GM18502 (cell line): ENCODE measurements around the gene ANGPTL2.

Experiments used
- ATAC-seq: cut with Tn5 transposase; IDR thresholded peaks from one replicate; pipeline ENCODE4 v1.9.1; 2021; ENCODE audit warnings: mild to moderate bottlenecking; ENCODE audit not compliant: unreplicated experiment, poor library complexity

The ANGPTL2 gene

DNA sequence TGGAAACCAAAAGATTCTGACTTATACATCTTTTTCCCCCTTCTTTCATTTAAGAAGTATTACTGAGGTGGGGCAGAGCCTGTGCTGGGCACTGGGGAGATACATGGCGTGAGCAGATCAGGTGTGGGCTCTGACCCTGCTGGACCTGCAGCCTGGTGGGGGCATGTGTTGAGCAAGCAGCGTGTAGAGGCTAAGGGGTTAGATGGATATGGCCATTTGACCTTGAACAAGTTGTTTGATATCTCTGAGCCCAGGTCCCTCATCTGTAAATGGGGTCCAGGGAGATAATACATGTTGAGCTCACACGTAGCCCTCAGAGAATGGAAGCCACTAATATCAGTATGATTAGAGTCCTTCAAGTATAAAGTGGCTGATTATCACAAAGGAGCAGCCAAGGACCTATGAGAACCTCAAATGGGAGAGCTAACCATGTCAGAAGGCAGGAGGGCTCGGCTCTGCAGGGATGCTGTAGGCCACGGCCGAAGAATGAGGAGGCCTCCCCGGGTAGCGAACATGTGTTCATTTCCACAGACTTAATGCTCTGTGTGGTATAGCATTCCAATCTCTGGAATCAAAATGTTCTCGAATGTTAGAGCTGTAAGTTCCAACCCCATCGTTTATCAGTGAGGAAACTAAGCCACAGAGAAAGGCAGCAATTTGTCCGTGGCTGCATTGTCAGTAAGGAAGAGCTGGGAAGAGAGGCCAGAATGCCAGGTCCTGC lies 15.4 kb upstream of the ANGPTL2 start:
- ATAC-seq, result no peak

DNA sequence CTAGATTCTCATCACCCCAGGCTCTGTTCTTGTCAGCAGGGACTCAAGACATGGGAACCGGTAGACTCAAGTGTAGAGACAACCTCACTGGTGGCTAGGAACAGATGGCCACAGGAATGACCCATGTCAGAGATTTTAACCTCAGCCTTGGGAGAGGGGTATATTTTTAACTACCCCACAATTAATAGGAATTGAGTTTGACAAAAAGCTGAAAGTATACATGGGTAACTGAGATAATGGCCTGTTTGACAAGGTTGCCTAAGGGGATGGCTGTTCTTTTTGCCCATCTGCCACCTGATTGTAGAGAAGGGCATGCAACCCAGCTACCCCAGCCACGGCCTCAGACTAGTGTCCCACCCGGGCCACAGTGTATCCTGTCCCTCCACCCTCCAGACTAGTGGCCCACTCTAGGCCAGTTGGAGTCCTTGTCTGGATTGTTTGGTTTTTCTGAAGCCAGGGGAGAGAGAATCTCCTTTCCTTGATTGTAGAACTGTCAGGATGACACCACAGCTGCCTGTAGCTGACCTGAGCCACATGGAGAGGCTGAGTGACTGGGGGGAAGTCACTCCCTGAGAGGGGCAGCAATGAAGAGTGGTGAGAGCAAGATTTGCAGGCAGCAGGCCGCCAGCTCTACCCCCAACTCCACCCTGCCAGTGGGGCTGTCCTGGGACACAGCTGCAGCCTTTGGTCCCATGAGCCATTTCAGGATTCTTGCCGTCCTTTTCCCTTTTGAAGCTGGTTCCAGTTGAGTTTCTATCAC lies 14.6 kb upstream of the ANGPTL2 start:
- ATAC-seq, result no peak

DNA sequence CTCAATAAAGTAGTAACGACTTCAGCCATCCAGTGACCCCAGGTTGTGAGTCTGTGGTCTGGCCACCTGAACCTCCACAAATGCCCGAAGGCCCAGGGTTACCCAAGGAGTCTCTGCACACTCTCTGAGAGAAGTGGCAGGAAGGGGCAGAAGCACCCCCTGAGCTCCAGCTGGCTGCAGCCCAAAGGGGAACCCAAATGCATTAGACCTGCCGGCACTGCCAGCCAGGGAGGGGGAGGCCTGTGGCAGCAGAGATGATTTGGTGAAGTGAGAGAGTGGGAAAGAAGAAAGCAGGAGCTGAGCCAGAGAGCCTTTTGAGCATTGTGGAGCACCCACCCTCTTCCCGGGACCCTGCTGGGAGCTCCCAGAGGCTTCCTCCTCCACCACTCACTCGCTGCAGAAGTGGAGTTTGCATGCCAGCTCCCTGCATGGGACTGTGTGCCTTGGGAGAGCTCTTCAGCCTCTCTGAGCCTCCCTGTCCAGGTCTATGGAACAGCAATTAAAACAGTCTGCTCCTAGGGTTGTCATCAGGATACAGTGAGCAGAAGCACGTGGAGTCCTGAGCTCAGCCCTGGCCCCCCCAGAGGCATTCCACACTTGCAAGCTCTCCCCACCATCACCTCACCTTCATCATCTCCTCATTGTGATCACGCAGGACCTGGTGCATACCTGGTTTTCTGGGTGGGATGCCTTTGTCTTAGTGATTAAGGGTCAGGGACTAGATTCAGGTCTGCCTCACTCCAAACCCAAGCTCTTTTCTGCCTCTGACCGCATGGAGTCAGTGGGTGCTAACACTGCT lies 13.8 kb upstream of the ANGPTL2 start:
- no peak for ATAC-seq

DNA sequence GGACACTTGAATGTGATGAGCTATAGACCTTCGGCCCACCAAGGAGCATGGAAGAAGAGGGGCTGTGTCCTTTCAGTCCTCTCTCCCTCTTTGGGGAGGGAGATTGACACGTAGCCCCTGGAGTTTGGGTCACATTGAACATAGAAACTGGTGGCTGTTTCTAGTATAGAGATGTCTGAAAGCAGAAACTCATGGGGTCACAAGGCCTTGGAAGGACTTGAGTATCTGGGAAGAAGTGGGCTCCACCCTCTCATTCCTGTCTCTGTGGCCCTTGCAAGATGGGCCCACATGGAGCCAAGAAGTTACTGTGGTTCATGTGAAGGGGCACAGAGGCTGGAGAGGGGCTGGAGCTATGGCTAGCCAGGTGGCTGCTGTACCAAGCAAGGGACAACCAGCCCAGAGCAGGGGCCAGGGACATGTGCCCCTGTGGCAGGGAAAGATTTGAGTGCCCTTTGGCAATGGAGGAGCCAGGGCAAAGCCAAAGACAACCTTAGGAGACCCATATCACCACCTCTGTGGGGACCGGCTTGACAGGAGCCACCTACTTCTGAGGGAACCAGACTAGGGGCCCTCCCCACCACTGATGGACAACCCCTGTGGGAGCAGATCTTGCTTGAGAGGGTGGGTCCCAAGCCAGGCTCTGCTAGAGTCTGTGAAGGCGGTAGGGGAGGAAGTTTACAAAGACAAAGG lies 12.8 kb upstream of the ANGPTL2 start:
- ATAC-seq, result no peak

DNA sequence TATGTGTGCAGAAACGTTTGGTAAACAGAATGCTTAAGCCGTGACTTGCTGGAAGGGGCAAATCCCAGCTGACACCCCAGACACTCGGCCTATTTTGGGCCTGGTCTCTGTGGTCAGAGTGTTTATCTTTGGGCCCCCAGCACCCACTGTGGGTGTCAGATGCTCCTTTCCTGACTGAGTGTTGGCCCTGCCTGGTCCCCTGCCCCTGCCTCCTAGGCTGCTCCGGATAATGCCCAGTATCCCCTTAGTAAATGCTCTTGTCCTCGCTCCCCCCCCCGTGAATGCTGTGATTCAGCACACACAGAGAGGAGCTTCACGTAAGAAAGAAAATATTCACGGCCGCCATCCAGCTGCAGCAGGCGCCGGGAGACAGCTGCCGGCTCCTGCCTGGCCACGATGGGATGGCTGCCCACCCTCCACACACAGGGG lies 11.3 kb upstream of the ANGPTL2 start:
- ATAC-seq, result no peak

DNA sequence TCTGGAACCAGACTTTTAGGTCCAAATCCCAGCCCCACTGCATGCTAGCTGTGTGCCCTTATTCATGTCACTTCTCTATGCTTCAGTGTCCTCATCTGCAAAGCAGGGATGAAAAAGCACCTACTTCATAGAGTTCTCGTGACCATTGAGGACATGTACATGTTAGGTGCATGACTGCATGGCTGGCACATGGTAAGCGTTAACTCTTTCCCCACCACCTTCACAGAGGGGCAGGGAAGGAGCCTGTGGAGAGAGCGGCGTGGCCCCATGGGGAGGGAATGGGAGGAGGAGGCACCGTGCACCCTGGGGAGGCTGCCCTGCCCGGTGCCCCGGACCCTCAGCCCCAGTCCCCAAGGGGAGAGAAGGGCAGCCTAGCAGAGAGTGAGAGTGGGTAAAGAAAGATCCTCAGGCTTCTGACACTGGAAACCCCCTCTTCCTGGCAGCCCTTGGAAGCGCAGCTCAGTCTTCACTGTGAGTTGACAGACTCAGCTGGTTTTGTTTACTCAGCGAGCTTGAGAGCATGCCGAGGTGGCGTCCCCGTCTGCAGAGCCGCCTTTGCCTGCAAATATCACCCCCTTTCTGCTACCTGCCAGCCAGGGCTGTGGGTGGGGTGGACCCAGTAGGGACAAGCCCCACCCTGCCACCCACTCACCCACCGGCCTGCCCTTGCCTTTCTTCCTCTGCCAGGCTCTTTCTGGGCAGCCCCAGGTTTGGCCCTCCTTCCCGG lies 10.6 kb upstream of the ANGPTL2 start:
- ATAC-seq, result no peak

DNA sequence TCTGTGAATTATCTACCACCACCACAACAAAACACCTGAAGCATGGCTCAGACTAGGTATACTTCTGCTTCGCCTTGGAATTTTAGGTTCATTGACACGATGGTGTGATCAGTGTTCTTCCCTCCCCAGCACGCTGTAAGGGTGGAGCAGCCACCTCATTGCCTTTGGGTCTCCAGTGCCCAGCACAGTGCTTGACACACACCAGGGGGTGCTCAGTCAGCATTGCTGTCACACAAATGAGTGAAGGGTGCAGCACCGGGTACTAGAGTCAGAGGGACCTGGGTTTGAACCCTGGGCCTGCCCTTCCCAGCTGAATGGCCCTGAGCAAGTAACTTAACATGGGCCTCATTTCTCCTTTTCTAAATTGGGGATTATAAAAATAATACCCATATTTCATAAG lies 9.9 kb upstream of the ANGPTL2 start:
- no peak for ATAC-seq

DNA sequence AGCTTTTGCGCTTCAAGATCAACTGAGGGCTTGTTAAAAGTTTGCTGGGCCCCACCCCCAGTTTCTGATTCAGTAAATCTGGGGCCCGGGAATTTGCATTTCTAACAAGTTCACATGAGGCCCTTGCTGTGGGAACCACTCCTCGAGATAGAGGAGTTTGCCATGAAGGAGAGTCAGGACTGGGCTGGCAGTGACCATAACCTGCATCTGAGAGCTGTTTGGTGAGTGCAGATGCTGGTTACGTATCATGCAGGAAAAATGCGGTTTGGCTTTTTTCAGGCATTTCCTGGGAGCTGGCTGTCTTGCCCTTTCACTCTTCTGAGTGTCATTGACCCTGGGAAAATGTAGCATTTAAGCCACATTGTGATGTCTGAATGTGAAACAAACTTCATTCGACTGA lies 9.4 kb upstream of the ANGPTL2 start:
- no peak for ATAC-seq

DNA sequence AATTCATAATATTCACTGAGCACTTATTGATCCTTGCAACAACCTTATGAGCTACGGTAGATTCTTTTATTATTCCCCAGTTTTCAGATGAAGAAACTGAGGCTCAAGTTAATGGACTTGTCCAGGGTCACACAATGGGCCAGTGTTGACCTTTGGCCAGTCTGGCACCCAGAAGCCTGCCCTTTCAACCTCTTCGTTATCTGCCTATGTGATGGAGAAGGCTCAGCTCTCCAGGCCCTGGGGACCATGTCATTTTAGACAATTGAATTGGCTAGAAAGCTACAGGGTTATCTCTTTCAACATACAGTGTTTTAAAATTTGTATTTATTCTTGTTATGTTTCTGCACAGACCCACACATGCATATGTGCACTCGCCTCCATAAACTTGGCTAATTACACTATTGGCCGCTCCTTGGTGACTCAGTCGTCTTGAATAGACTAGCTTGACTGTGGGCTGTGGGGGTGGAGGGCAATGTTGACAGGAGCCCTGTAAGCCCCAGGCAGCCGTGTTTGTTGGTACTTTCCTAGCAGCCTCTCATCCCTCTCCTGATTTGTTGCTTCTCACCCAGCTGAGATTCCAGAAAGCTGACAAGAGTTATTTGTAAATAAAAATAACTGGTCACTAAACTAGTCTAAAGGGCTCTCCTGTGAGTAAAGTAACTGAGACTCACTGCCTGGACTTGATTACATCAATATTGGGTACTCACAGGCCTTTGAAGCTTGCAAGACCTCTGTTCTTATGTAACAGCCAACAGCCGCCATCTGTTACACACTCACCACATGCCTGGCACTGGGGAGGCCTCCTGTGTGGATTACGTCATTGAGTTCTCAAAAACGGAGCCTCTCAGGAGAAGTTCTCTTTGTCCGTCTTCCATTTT lies 8.5 kb upstream of the ANGPTL2 start:
- ATAC-seq, result no peak

DNA sequence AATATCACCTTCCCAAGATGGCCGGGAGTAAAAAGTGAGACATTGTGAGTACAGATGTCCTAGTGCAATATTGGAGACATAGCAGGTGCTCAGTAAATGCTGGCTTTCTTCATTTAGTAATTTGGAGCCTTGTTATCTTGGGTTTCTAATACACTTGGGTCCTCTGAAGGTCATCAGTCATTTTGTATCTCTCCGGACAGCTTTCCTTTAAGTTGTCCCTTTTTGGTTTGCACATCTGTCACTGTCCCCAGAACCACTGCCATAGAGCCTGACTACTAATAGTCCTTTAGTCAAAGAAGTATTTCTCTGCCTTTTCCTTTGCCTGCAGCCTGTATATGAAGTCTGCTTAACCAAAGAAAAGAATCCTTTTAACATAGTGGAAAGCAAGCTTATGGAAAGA lies 7.8 kb upstream of the ANGPTL2 start:
- no peak for ATAC-seq

DNA sequence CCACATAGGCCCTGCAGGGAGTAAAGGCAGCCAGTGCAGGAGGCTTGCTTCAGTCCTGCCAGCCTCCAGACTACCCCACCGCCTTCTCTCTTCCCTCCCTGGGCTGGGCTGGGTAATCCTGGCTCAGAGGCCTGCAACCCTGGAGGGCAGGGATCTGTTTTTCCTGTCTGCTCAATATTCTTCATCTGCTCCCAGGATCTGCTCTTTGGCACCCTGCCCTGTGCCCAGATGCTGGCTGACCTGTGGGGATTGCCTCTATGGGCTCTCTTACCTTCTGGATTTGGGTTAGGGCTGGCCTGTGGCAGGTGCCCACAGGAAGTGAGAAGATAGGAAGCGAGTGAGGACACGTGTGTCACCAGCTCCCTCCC lies 7.3 kb upstream of the ANGPTL2 start:
- no peak for ATAC-seq

DNA sequence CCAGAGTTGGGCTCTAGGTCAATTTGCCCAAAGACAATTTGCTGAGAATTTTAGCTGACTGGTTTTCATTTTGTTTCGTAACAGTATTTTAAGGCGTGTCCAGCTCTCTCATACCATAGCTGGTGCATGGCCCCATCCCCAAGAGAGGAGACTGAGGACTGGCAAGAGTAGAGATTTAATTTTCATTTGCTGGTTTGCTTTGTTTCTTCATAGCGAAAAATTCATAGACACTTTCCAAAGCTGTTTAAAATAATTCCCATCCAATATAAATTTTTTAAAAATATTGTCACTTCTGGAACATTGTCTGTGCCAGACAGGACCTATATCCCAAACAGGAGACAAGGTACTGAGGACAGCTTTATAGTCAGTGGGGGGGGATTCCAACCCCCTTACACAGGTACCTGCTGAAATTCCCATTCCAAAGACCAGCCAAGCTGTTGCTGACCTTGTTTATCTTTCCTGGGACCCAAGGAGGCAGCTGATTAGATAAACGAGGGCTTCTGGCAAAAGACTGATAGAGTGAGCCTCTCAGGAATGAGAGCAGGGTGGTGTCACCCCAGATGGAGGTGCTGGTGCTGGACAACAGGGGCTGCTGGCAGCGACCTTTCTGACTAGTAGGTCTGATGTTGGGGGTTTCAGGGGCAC lies 6.8 kb upstream of the ANGPTL2 start:
- no peak for ATAC-seq

DNA sequence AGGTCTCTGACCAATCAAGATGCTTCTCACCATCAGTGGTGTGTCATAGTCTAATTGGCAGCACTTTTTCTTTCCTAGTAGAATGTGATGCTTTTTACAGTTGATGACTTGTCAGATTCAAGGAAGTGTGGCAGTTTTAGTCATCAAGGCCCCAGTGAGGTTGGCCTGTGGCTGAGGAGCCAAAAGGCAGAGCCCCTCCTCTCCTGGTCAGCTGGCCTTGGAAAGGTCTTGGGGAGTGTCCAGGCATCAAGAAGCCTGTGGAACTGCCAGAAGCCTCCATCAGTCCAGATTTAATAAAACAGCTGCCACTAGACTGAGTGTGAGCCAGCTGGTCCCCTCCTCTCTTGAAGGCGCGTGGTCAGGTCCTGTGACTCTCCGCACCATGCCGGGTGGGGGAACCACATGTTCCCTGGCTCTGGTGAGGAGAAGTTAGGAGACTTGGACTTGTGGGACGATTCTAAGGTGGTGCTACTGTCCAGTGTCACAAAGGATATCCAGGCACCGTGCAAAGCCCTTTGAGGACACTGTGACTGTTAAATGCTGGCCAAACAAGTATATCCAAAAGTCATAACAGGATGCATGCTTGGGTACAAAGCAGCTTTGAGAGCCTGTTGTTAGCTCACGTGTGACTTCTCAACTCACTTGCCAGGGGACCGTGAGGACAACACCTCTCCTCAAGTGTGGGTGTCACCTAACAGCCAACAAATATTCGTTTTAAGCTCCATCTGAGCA lies 6.1 kb upstream of the ANGPTL2 start:
- ATAC-seq, result no peak

DNA sequence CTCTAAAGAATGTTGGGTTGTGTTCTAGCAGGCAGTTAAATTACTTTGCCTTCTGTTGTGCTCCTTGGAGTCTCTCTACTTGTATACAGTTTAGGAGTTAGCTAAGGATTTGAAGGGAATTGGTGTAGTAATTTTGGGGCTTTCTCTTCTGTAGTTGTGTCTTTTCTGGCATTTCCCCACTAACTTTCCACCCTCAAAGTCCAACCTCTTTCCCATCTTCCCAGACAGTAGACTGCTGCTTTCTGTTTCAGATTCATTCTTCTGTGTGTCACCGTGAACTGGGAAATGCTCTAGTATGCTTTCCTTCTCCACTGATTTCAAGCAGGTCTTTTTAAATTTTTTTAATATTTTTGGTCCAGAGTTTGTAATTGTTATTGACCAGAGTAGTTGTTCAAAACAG lies 4.5 kb upstream of the ANGPTL2 start:
- no peak for ATAC-seq

DNA sequence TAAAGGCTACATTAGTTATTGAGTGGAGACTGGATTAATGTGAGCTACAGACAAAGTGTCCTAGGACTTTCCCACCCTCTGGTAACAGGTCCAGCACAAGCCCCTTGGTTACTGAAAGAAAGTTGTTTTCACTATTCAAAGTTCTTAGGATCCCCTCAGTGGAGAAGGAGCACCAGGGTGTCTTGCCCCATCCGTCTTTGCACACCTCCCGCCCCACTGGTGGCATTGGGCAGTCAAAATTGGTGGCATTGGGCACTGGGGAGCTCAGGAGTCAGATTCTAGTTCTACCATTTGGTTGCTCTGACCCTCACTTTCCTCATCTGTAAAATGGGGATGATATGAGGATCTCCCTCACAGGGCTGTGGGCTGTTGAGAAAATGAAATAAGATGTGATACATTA lies 2.4 kb upstream of the ANGPTL2 start:
- no peak for ATAC-seq

DNA sequence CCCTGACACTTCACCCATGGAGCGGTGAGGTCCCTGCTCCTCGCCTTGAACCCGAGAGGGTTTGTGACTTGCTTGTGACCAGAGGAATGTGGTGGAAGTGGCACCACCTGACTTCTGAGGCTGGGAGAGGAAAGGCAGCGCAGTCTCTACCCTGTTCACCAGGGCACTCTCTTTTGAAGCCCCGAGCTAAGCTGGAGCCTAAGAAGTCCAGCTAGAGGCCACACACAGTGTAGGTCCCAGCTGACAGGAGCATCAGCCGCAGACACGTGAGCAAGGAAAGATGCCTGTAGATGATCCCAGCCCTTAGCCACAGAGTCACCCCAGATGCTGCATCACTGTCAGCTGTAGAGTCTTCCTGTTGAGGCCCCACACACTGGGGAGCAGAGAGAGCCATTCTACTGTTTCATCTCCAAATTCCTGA lies 1.7 kb upstream of the ANGPTL2 start:
- no peak for ATAC-seq

DNA sequence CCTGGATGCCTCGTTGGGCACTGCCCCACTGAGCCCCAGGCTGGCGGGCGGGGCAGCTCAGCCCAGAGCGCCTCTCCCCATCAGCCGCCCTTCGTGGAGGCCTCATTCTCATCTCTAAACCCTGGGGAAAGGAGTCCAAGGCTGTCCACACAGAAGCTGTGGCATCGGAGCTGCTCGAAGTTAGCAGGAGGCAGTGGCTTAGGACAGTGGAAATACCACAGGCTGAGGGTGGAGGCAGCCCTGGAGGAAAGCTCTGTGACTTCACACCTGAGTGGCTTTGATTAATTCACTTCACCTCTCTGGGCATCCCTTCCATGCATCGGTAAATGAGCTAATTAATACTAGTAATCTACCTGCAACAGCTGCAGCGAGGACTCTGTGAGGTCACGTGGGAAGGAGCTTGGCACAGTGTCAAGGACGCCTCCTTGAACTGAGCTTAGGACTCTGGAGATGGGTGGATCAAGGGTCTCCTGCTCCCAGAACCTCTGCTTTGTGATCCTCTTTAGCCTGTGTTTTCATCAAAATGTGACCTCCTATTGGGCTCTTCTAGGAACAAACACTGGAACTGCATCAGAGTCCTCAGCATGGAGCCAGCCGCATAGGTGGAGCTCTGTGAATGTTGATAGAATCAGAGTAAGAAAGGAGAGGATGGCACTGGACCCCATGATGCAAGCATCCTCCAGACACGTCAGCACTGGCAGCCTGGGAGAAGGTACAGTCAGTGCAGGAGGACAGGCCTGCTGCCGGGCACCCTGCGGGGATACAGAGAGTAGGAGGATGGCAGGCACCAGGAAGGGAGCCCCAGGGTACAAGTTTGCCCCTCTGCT lies 842 bp upstream of the ANGPTL2 start:
- ATAC-seq, result no peak
